HepG2 (cell line): ENCODE results near the gene FGF19. TPM values are rescaled to one million over a fixed set of nuclear protein-coding genes. Genes with fewer than 3 reads are reported as not detected.

Experiments
- BORCS8-MEF2B ChIP-seq: sonication (generic); formaldehyde crosslinking; IDR thresholded peaks from 2 replicates; pipeline ENCODE4 v1.8.0; 2022; ENCODE audit warnings: mild to moderate bottlenecking, missing genetic modification reagents
- CBFB ChIP-seq: sonication (generic); formaldehyde crosslinking; IDR thresholded peaks from 2 replicates; pipeline ENCODE4 v1.4.0; 2020; ENCODE audit warnings: missing genetic modification reagents
- CCDC6 ChIP-seq: sonication (generic); formaldehyde crosslinking; IDR thresholded peaks from 2 replicates; pipeline ENCODE4 v1.8.1; 2022; ENCODE audit warnings: mild to moderate bottlenecking, missing genetic modification reagents, moderate library complexity
- CHD4 ChIP-seq: fragments of 200-600 bp; sonication (generic); IDR thresholded peaks from 2 replicates; pipeline ENCODE4 v1.7.0; 2017; ENCODE audit warnings: mild to moderate bottlenecking, low read length, borderline replicate concordance
- EED ChIP-seq: sonication (generic); formaldehyde crosslinking; IDR thresholded peaks from 2 replicates; pipeline ENCODE4 v1.5.0; 2020; ENCODE audit warnings: mild to moderate bottlenecking, missing genetic modification reagents
- GRHL1 ChIP-seq: sonication (generic); formaldehyde crosslinking; conservative IDR thresholded peaks from 2 replicates; pipeline ENCODE4 v1.8.0; 2022; ENCODE audit warnings: missing genetic modification reagents
- HDAC2 ChIP-seq: sonication (generic); formaldehyde crosslinking; IDR thresholded peaks from 2 replicates; pipeline ENCODE4 v1.4.0; 2020; ENCODE audit warnings: missing genetic modification reagents
- IKZF4 ChIP-seq: sonication (generic); formaldehyde crosslinking; IDR thresholded peaks from 2 replicates; pipeline ENCODE4 v1.5.1; 2020; ENCODE audit warnings: borderline replicate concordance, mild to moderate bottlenecking, low read depth, missing genetic modification reagents; ENCODE audit errors: not compliant biosample characterization
- IRF1 ChIP-seq: sonication (generic); formaldehyde crosslinking; IDR thresholded peaks from 2 replicates; pipeline ENCODE4 v1.4.0; 2020; ENCODE audit warnings: low read depth, mild to moderate bottlenecking, missing genetic modification reagents
- KDM5B ChIP-seq: sonication (generic); formaldehyde crosslinking; IDR thresholded peaks from 2 replicates; pipeline ENCODE4 v1.4.0; 2020; ENCODE audit warnings: missing genetic modification reagents, mild to moderate bottlenecking, borderline replicate concordance
- LCORL ChIP-seq, 2 experiments: fragments of 450-650 bp in 1 of 2; sonication (generic) in 1 of 2; formaldehyde crosslinking in 1 of 2; IDR thresholded peaks; 2 replicates each; pipeline versions ENCODE4 v1.5.0 to v1.6.1; 2017 to 2020; ENCODE audit warnings: antibody characterized with exemption in 1 of 2, missing genetic modification reagents in 1 of 2
- PAWR ChIP-seq: sonication (generic); formaldehyde crosslinking; IDR thresholded peaks from 2 replicates; pipeline ENCODE4 v1.4.0; 2020; ENCODE audit warnings: missing genetic modification reagents, mild to moderate bottlenecking, borderline replicate concordance
- SIN3A ChIP-seq: IDR thresholded peaks from 2 replicates; pipeline ENCODE4 v1.6.1; 2011; ENCODE audit warnings: low read depth, mild to moderate bottlenecking, control low read depth, low read length, borderline replicate concordance
- SMAD9 ChIP-seq: sonication (generic); formaldehyde crosslinking; IDR thresholded peaks from 2 replicates; pipeline ENCODE4 v1.5.1; 2020; ENCODE audit warnings: mild to moderate bottlenecking, missing genetic modification reagents
- SNRNP70 ChIP-seq: fragments of 200-400 bp; formaldehyde crosslinking; IDR thresholded peaks from 2 replicates; pipeline ENCODE4 v1.6.1; 2017; ENCODE audit warnings: mild to moderate bottlenecking, low read depth, low read length, moderate library complexity
- SRY ChIP-seq: sonication (generic); formaldehyde crosslinking; IDR thresholded peaks from 2 replicates; pipeline ENCODE4 v1.8.0; 2022; ENCODE audit warnings: mild to moderate bottlenecking, missing genetic modification reagents
- TCF7 ChIP-seq: sonication (generic); IDR thresholded peaks from 2 replicates; pipeline ENCODE4 v1.6.1; 2016; ENCODE audit warnings: antibody characterized with exemption, low read depth
- ZNF343 ChIP-seq: sonication (generic); formaldehyde crosslinking; IDR thresholded peaks from 2 replicates; pipeline ENCODE4 v1.4.0; 2020; ENCODE audit warnings: mild to moderate bottlenecking, missing genetic modification reagents
- ZNF431 ChIP-seq: sonication (generic); formaldehyde crosslinking; IDR thresholded peaks from 2 replicates; pipeline ENCODE4 v1.9.0; 2022; ENCODE audit warnings: missing genetic modification reagents, low read depth, mild to moderate bottlenecking, borderline replicate concordance
- ZNF44 ChIP-seq: sonication (generic); formaldehyde crosslinking; IDR thresholded peaks from 2 replicates; pipeline ENCODE4 v1.5.1; 2020; ENCODE audit warnings: mild to moderate bottlenecking, missing genetic modification reagents
- ZNF510 ChIP-seq: sonication (generic); formaldehyde crosslinking; IDR thresholded peaks from 2 replicates; pipeline ENCODE4 v1.4.0; 2020; ENCODE audit warnings: low read depth, mild to moderate bottlenecking, missing genetic modification reagents
- ZNF792 ChIP-seq: IDR thresholded peaks from 2 replicates; pipeline ENCODE4 v1.6.1; 2016
- polyA plus RNA-seq, 8 experiments: library from polyadenylated mRNA; depleted of rRNA in 3 of 8; stranded (reverse) in 7 of 8; unstranded in 1 of 8; fragments of >200 nt; fragmentation: Illumina TruSeq in 4 of 8; extraction: Trizol in 4 of 8; gene quantifications; 2 replicates each; pipeline versions ENCODE4 v1.2.1 to v1.2.3, GENCODE V29; 2011 to 2016; ENCODE audit warnings: low read depth in 4 of 8, missing spikeins in 1 of 8, mixed read lengths in 1 of 8; ENCODE audit not compliant: insufficient read depth in 1 of 8
- total RNA-seq, 5 experiments: library from RNA; depleted of rRNA; stranded (reverse); fragments of >200 nt; fragmentation: Illumina TruSeq; extraction: Trizol; gene quantifications; 2 replicates each; pipeline ENCODE4 v1.2.3, GENCODE V29; 2016; ENCODE audit warnings: low read depth in 1 of 5
- TF ChIP-seq, protein P1 (sequence below): sonication (generic); formaldehyde crosslinking; IDR thresholded peaks from 2 replicates; pipeline ENCODE4 v1.8.0; 2022; ENCODE audit warnings: low read depth, missing genetic modification reagents
- TF ChIP-seq, protein P2 (sequence below): sonication (generic); formaldehyde crosslinking; IDR thresholded peaks from 2 replicates; pipeline ENCODE4 v1.8.1; 2023; ENCODE audit warnings: mild to moderate bottlenecking, inconsistent platforms, moderate library complexity, missing genetic modification reagents, borderline replicate concordance

FGF19 gene
- total and polyA plus RNA-seq, 2 of the 13 experiments (the other 11 are each of a cell fraction or from before 2014, with no cell fraction given), result 0.07 TPM; not detected in 1

GRCh38 chr11:69700278-69701140 is 3.3 kb downstream of the FGF19 start (continued):
- TF ChIP-seq, protein P1, sequence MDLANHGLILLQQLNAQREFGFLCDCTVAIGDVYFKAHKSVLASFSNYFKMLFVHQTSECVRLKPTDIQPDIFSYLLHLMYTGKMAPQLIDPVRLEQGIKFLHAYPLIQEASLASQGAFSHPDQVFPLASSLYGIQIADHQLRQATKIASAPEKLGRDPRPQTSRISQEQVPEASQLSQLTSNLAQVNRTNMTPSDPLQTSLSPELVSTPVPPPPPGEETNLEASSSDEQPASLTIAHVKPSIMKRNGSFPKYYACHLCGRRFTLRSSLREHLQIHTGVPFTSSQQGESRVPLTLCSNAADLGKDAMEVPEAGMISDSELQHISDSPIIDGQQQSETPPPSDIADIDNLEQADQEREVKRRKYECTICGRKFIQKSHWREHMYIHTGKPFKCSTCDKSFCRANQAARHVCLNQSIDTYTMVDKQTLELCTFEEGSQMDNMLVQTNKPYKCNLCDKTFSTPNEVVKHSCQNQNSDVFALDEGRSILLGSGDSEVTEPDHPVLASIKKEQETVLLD (CRISPR knock-in tag), result no peak
- no peak for TF ChIP-seq LCORL (IDR thresholded peaks at IDR 0.05)
- peak; percentile 77 for TF ChIP-seq LCORL (CRISPR knock-in tag; IDR thresholded peaks at IDR 0.05)
- TF ChIP-seq IRF1 (CRISPR knock-in tag), result no peak
- TF ChIP-seq CBFB, result no peak
- TF ChIP-seq BORCS8-MEF2B (CRISPR knock-in tag), result no peak
- TF ChIP-seq ZNF431, result no peak
- peak; percentile 78 for TF ChIP-seq HDAC2 (CRISPR knock-in tag)
- TF ChIP-seq ZNF510, result no peak
- TF ChIP-seq, protein P2, sequence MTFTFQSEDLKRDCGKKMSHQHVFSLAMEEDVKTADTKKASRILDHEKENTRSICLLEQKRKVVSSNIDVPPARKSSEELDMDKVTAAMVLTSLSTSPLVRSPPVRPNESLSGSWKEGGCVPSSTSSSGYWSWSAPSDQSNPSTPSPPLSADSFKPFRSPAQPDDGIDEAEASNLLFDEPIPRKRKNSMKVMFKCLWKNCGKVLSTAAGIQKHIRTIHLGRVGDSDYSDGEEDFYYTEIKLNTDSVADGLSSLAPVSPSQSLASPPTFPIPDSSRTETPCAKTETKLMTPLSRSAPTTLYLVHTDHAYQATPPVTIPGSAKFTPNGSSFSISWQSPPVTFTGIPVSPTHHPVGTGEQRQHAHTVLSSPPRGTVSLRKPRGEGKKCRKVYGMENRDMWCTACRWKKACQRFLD (CRISPR knock-in tag), result no peak
- TF ChIP-seq GRHL1 (CRISPR knock-in tag), result no peak
- no peak for TF ChIP-seq ZNF792 (CRISPR knock-in tag)
- TF ChIP-seq SNRNP70, result no peak
- TF ChIP-seq SRY (CRISPR knock-in tag), result no peak
- TF ChIP-seq CCDC6 (CRISPR knock-in tag), result no peak
- TF ChIP-seq SMAD9, result no peak
- TF ChIP-seq SIN3A, result no peak
- no peak for TF ChIP-seq PAWR (CRISPR knock-in tag)
- TF ChIP-seq CHD4, result no peak
- no peak for TF ChIP-seq EED (CRISPR knock-in tag)
- no peak for TF ChIP-seq ZNF343
- peak; percentile 32; the same call in 1 of the 2 replicates for TF ChIP-seq KDM5B (CRISPR knock-in tag)
- 0 out of 2 replicates have a peak, but pooled peaks have one; percentile 41 for TF ChIP-seq TCF7
- no peak for TF ChIP-seq IKZF4 (CRISPR knock-in tag)
- TF ChIP-seq ZNF44 (CRISPR knock-in tag), result no peak
